Mucosa of descending colon (tissue), 3 donors: ENCODE measurements around the gene LIMS2. TPM values are rescaled to one million over a fixed set of nuclear protein-coding genes. Genes with fewer than 3 reads are reported as not detected.

Source experiments
- ATAC-seq: fragments of 200-7000 bp; cut with Tn5 transposase; one replicate; pipeline ENCODE4 v1.9.1; 2020; ENCODE audit warnings: mild to moderate bottlenecking, moderate library complexity
- DNase-seq, 3 donors: peaks; one replicate each; pipeline ENCODE4 v3.0.0-alpha.2; 2020
- H3K36me3 ChIP-seq: fragments of 200-600 bp; one replicate; pipeline ENCODE4 v1.8.0; 2021; ENCODE audit warnings: low read depth, mild to moderate bottlenecking
- H3K4me1 ChIP-seq: fragments of 200-600 bp; one replicate; pipeline ENCODE4 v1.8.0; 2021; ENCODE audit warnings: low read depth, mild to moderate bottlenecking
- H3K4me3 ChIP-seq: fragments of 200-600 bp; one replicate; pipeline ENCODE4 v1.8.0; 2021; ENCODE audit warnings: mild to moderate bottlenecking
- H3K9me3 ChIP-seq: fragments of 200-600 bp; one replicate; pipeline ENCODE4 v1.8.0; 2021; ENCODE audit warnings: mild to moderate bottlenecking
- intact Hi-C, 2 donors: fragments of 100-400 bp; cut with DNase I in 1 of 2; cut with micrococcal nuclease in 1 of 2; formaldehyde crosslinking; loops; one replicate each; pipeline versions ENCODE4 v1.11.0 to v1.11.1; 2022; cut with DNase I, micrococcal nuclease
- long read RNA-seq, 2 donors: library from polyadenylated mRNA; unstranded; transcript quantifications; one replicate each; pipeline ENCODE4 v2.0.0, GENCODE V29; 2019 to 2021
- total RNA-seq, 3 donors: library from RNA; stranded (reverse); fragmentation: NEBNext Ultra II Directional in 2 of 3; extraction: Animal tissue kit (Norgen Biotek cat#: 25700) in 2 of 3; gene quantifications; one replicate each; pipeline versions ENCODE4 v1.2.1 to v1.2.4, GENCODE V29; 2021 to 2023
- TF ChIP-seq, protein P1 (sequence below): fragments of 200-600 bp; IDR thresholded peaks from one replicate; pipeline ENCODE4 v1.8.0; 2022; ENCODE audit warnings: antibody characterized with exemption, mild to moderate bottlenecking
- donor health status: DM: no; HTN: no; CAD: no; lungs with moderate emphysema.
- donor health status: DM: no; HTN: no; CAD: no.
- donor health status: DM: no; HTN: yes; CAD: no.

Gene LIMS2, protein sequence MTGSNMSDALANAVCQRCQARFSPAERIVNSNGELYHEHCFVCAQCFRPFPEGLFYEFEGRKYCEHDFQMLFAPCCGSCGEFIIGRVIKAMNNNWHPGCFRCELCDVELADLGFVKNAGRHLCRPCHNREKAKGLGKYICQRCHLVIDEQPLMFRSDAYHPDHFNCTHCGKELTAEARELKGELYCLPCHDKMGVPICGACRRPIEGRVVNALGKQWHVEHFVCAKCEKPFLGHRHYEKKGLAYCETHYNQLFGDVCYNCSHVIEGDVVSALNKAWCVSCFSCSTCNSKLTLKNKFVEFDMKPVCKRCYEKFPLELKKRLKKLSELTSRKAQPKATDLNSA
- total RNA-seq: 100 to 1,000 TPM in 1 of 3 donors, 10 to 100 TPM in 2; 12.5 to 478 (median 29.9) TPM
- long read RNA-seq, donor 1, transcript LIMS2-202 (10 exons, 2,045 nt): major isoform, 386 of 660 reads
- long read RNA-seq, donor 1, transcript LIMS2-217 (11 exons, 1,730 nt): minor isoform, 8 of 660 reads
- long read RNA-seq, donor 1, transcript LIMS2-208 (10 exons, 2,335 nt): minor isoform, 9 of 660 reads
- long read RNA-seq, donor 1, transcript LIMS2-203 (7 exons, 867 nt): minor isoform, 12 of 660 reads
- long read RNA-seq, donor 1, partial matches to known transcripts: 63 of 660 reads
- long read RNA-seq, donor 1, other reads (novel, unspliced or antisense): 171 of 660 reads
- long read RNA-seq, donor 2, transcript LIMS2-202 (10 exons, 2,045 nt): major isoform, 5 of 9 reads
- long read RNA-seq, donor 2, partial matches to known transcripts: 1 of 9 reads
- long read RNA-seq, donor 2, other reads (novel, unspliced or antisense): 1 of 9 reads

DNA sequence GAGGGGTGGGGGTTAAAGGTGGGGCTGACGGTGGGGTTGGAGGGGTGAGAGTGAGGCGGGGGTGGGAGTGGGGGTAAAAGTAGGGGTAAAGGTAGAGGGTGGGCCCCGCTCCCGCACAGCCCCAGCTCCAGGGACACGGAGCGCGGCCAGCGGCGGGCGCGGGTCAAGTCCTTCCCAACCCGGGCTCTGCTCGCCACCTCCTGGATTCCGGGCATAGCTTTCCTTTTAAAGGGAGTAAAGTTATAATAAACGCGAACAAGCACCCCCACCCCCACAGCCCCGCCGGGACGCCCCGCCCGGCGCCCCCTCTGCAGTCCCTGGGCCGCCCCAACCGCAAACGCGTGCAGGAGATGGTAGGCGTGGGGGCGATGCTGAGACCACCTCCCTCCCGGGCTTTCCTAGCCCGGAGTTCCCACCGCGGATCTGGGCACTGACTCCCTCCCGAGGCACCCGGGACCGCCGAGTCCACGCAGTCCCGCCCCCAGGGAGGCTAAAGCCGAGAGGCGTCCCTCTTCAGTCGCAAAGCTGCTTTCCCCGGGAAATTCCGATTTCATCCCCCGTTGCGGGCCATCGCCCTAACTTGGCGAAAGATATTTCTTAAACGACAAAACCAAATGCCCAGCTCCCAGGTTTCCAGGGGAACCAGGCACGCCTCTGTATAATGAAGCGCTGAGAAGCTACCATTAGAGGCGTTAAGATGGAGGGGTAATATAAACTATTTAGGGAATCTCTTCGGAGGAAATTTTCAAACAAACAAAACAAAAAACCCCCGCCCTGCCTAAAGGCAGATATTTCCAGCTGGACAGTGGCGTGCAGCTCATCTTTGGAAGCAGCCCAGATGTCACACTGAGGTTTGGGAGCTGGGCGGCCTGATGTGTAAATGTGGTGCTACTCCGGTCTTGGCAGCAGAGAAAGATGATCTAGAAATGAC, at the start of gene LIMS2:
Gene LIMS2, minus strand, starts transcription at position 200 of the 931 bp plus-strand sequence. CDS start 506 bp downstream, outside the sequence.
- Histone ChIP-seq H3K9me3 (no peaks in the 10 kb centered on the region), H3K4me3 (no peak within 1 kb of the TSS), H3K36me3 (no peaks in the 10 kb centered on the region), H3K4me1 (peaks cover 6% of the 10 kb centered on the region)
- peak; percentile 22 for ATAC-seq
- peak in 1 of 3 donors; percentile 30 for DNase-seq
- TF ChIP-seq, protein P1, sequence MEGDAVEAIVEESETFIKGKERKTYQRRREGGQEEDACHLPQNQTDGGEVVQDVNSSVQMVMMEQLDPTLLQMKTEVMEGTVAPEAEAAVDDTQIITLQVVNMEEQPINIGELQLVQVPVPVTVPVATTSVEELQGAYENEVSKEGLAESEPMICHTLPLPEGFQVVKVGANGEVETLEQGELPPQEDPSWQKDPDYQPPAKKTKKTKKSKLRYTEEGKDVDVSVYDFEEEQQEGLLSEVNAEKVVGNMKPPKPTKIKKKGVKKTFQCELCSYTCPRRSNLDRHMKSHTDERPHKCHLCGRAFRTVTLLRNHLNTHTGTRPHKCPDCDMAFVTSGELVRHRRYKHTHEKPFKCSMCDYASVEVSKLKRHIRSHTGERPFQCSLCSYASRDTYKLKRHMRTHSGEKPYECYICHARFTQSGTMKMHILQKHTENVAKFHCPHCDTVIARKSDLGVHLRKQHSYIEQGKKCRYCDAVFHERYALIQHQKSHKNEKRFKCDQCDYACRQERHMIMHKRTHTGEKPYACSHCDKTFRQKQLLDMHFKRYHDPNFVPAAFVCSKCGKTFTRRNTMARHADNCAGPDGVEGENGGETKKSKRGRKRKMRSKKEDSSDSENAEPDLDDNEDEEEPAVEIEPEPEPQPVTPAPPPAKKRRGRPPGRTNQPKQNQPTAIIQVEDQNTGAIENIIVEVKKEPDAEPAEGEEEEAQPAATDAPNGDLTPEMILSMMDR: no peak
- intact Hi-C loops: no loop called here

DNA sequence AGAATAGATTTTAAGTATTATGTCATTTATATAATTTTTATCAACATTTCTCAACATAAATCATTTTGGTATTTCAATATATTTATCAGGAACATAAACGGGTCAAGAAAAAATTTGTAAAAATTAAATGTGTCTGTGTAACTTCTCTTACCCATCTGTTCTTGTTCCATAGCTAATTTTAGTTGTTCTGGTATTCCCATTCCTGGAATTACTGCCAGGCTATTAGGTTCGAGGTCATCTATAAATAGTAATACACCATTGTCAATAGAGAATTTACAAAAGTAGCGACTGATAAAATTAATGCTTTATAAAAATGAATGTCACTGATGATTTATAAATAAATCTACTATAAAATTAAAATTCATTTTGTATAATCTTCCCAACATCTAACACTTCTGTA, 47.5 kb upstream of the LIMS2 start:
- ATAC-seq: no peak
- H3K9me3 ChIP-seq: no peaks in the 10 kb centered on the region
- no peaks in the 10 kb centered on the region for H3K4me1 ChIP-seq
- H3K36me3 ChIP-seq: peaks cover 4% of the 10 kb centered on the region
- TF ChIP-seq, protein P1: no peak
- intact Hi-C loops: no loop called here
- no peak for DNase-seq
- H3K4me3 ChIP-seq: no peak overlapping the region

DNA sequence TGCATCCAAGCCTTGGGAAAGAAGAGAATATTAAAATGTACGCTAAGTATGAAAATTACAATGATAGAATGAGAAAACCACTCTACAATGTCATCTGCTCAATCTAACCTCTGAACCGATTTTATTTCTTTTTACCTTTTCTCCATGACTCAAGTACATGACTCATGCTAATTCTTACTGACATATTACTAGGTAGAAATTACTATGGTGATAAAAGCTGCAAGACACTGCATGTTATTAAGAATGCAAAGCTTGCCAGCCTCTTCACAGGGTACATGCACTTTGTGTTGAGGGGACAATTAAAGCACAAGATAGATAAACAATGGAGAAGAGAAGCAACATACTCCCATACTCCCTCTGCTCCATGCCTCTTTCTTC, 46.6 kb upstream of the LIMS2 start:
- Histone ChIP-seq H3K36me3 (peaks cover 4% of the 10 kb centered on the region), H3K4me1 (no peaks in the 10 kb centered on the region), H3K4me3 (no peak overlapping the region), H3K9me3 (no peaks in the 10 kb centered on the region)
- ATAC-seq (peak; percentile 31), DNase-seq (no peak)
- intact Hi-C loops: no loop called here
- TF ChIP-seq, protein P1: no peak

DNA sequence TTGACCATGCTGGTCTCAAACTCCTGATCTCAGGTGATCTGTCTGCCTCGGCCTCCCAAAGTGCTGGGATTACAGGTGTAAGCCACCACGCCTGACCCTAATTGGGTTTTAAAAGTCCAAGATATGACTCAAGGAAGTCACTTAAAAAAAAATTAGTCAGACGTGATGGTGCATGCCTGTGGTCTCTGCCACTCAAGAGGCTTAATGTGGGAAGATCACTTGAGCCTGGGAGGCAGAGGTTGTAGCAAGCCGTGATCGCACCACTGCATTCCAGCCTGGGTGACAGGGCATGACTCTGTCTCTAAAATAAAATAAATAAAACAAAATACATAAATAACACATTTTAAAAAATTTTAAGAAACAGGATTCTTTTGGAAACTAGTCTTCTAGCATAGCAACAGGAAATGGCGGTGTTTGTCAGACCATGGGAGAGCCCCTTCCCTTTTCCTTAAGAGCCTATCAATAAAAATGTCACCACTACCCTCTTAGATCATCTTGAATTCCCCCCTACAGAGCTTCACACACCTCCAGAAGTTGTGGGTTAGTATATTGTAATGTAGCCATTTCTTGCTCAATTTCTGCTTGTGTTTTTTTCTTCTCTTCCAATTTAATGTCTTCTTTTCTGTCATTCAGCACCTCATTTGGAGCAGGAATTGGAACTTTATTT, 46.1 kb upstream of the LIMS2 start:
- DNase-seq (no peak), ATAC-seq (no peak)
- H3K36me3 ChIP-seq: peaks cover 4% of the 10 kb centered on the region
- TF ChIP-seq, protein P1: no peak
- intact Hi-C loops: no loop called here
- no peaks in the 10 kb centered on the region for H3K9me3 ChIP-seq
- H3K4me3 ChIP-seq: no peak overlapping the region
- H3K4me1 ChIP-seq: no peaks in the 10 kb centered on the region
